Activated CD8-positive, alpha-beta T cell treated with anti-CD3 and anti-CD28 coated beads for 36 hours (primary cell): ENCODE data around the gene RGS14. TPM values are rescaled to one million over a fixed set of nuclear protein-coding genes. Genes with fewer than 3 reads are reported as not detected.

ENCODE experiments used
- ATAC-seq: fragments of 200-7000 bp; cut with Tn5 transposase; one replicate; pipeline ENCODE4 v1.10.0; 2021; ENCODE audit warnings: mild to moderate bottlenecking, moderate library complexity
- CTCF ChIA-PET: fragments of 350-600 bp; sonication (Branson Sonifier 250); formaldehyde crosslinking; loops from one replicate; lab custom pipeline; 2021; ENCODE audit warnings: antibody characterized with exemption; lab: Charles Lee
- POLR2A ChIA-PET: fragments of 350-600 bp; sonication (Branson Sonifier 250); formaldehyde crosslinking; loops from one replicate; lab custom pipeline; 2021; ENCODE audit warnings: antibody characterized with exemption; lab: Charles Lee
- DNase-seq: peaks from one replicate; pipeline ENCODE4 v3.0.0-alpha.2; 2020
- H3K27ac Mint-ChIP-seq: one replicate; pipeline ENCODE4 v1.8.0; 2021; ENCODE audit warnings: mild to moderate bottlenecking, mixed read lengths
- H3K27me3 Mint-ChIP-seq: one replicate; pipeline ENCODE4 v1.8.0; 2021; ENCODE audit warnings: mixed read lengths
- H3K36me3 Mint-ChIP-seq: one replicate; pipeline ENCODE4 v1.8.0; 2021; ENCODE audit warnings: low read depth, mixed read lengths
- H3K4me1 Mint-ChIP-seq: one replicate; pipeline ENCODE4 v1.8.0; 2021; ENCODE audit warnings: low read depth, mixed read lengths
- H3K4me3 Mint-ChIP-seq: one replicate; pipeline ENCODE4 v1.8.0; 2021; ENCODE audit warnings: mild to moderate bottlenecking, moderate library complexity, mixed read lengths
- H3K9me3 Mint-ChIP-seq: one replicate; pipeline ENCODE4 v1.8.0; 2021; ENCODE audit warnings: mixed read lengths
- intact Hi-C: fragments of 100-400 bp; cut with micrococcal nuclease; formaldehyde crosslinking; loops from one replicate; pipeline ENCODE4 v1.10.0; 2022
- total RNA-seq, 2 experiments: library from RNA; stranded (reverse); gene quantifications; one replicate each; pipeline ENCODE4 v1.2.3, GENCODE V29; 2021
- TF ChIP-seq, protein P1 (sequence below): fragments of 200-600 bp; IDR thresholded peaks from one replicate; pipeline ENCODE4 v1.8.0; 2022; ENCODE audit warnings: antibody characterized with exemption, mild to moderate bottlenecking

Gene RGS14
- total RNA-seq, 2 experiments from 2014 or later = 50.4 to 52.5 TPM

GRCh38 chr5:177355162-177355867 lies 2.4 kb upstream of the RGS14 start:
- H3K36me3 Mint-ChIP-seq = peaks cover 6% of the 10 kb centered on the region

GRCh38 chr5:177355868-177356168 lies 1.9 kb upstream of the RGS14 start:
- TF ChIP-seq, protein P1, sequence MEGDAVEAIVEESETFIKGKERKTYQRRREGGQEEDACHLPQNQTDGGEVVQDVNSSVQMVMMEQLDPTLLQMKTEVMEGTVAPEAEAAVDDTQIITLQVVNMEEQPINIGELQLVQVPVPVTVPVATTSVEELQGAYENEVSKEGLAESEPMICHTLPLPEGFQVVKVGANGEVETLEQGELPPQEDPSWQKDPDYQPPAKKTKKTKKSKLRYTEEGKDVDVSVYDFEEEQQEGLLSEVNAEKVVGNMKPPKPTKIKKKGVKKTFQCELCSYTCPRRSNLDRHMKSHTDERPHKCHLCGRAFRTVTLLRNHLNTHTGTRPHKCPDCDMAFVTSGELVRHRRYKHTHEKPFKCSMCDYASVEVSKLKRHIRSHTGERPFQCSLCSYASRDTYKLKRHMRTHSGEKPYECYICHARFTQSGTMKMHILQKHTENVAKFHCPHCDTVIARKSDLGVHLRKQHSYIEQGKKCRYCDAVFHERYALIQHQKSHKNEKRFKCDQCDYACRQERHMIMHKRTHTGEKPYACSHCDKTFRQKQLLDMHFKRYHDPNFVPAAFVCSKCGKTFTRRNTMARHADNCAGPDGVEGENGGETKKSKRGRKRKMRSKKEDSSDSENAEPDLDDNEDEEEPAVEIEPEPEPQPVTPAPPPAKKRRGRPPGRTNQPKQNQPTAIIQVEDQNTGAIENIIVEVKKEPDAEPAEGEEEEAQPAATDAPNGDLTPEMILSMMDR = no peak
- Mint-ChIP-seq H3K27ac (no peak overlapping the region), H3K4me3 (no peak overlapping the region), H3K4me1 (peaks cover 56% of the 10 kb centered on the region), H3K9me3 (peaks cover 14% of the 10 kb centered on the region), H3K36me3 (peaks cover 6% of the 10 kb centered on the region), H3K27me3 (no peaks in the 10 kb centered on the region)
- CTCF ChIA-PET = interaction anchor here (1.2 to 6.8 kb wide), 7 partner anchors 10 to 48 kb away, joined by 3 to 55 read pairs (median 9); no protein-coding TSS in a partner anchor
- ATAC-seq = no peak
- no peak for DNase-seq
- intact Hi-C loops = loop anchor here (5.0 kb wide), 1 partner anchor 39 kb away; no protein-coding TSS in a partner anchor
- POLR2A ChIA-PET = interaction anchor here (0.6 to 1.5 kb wide), 4 partner anchors 9 to 43 kb away, joined by 3 to 5 read pairs (median 4); no protein-coding TSS in a partner anchor

More at GRCh38 chr5:177355162-177355867, 2.4 kb upstream of the RGS14 start:
- intact Hi-C loops = loop anchor here (5.0 kb wide), 1 partner anchor 38 kb away; no protein-coding TSS in a partner anchor
- H3K4me3 Mint-ChIP-seq = no peak overlapping the region
- DNase-seq = no peak
- TF ChIP-seq, protein P1 = no peak
- peaks cover 14% of the 10 kb centered on the region for H3K9me3 Mint-ChIP-seq
- ChIA-PET CTCF (interaction anchor here (0.7 to 6.8 kb wide), 12 partner anchors 9 to 99 kb away, joined by 3 to 55 read pairs (median 4); no protein-coding TSS in a partner anchor), POLR2A (interaction anchor here (1.1 to 1.5 kb wide), 4 partner anchors 9 to 43 kb away, joined by 3 to 5 read pairs (median 4); no protein-coding TSS in a partner anchor)
- no peaks in the 10 kb centered on the region for H3K27me3 Mint-ChIP-seq
- no peak for ATAC-seq
- no peak overlapping the region for H3K27ac Mint-ChIP-seq
- peaks cover 59% of the 10 kb centered on the region for H3K4me1 Mint-ChIP-seq

GRCh38 chr5:177356746-177357145 lies 978 bp upstream of the RGS14 start:
- CTCF ChIA-PET = interaction anchor here (1.4 to 6.8 kb wide), 6 partner anchors 10 to 48 kb away, joined by 4 to 55 read pairs (median 11); no protein-coding TSS in a partner anchor
- H3K4me1 Mint-ChIP-seq = peaks cover 66% of the 10 kb centered on the region
- no peaks in the 10 kb centered on the region for H3K27me3 Mint-ChIP-seq
- POLR2A ChIA-PET = interaction anchor here (0.5 to 1.4 kb wide), 5 partner anchors 33 to 104 kb away, joined by 3 to 5 read pairs (median 3); no protein-coding TSS in a partner anchor
- no peak for ATAC-seq
- no peak for DNase-seq
- H3K9me3 Mint-ChIP-seq = peaks cover 14% of the 10 kb centered on the region
- intact Hi-C loops = loop anchor here (5.0 kb wide), 1 partner anchor 39 kb away; no protein-coding TSS in a partner anchor
- TF ChIP-seq, protein P1 = no peak
- H3K27ac Mint-ChIP-seq = peak overlapping the region; percentile 84
- peaks cover 7% of the 10 kb centered on the region for H3K36me3 Mint-ChIP-seq
- peak overlapping the region; percentile 89 for H3K4me3 Mint-ChIP-seq

GRCh38 chr5:177357146-177357458 lies 622 bp upstream of the RGS14 start:
- POLR2A ChIA-PET = interaction anchor here (0.5 to 1.2 kb wide), 5 partner anchors 32 to 115 kb away, joined by 3 read pairs; no protein-coding TSS in a partner anchor
- CTCF ChIA-PET = interaction anchor here (0.8 to 6.8 kb wide), 5 partner anchors 13 to 47 kb away, joined by 4 to 55 read pairs (median 13); no protein-coding TSS in a partner anchor
- H3K27ac Mint-ChIP-seq = peak overlapping the region; percentile 84
- H3K4me1 Mint-ChIP-seq = peaks cover 69% of the 10 kb centered on the region
- ATAC-seq = no peak
- H3K27me3 Mint-ChIP-seq = no peaks in the 10 kb centered on the region
- TF ChIP-seq, protein P1 = no peak
- H3K36me3 Mint-ChIP-seq = peaks cover 10% of the 10 kb centered on the region
- H3K9me3 Mint-ChIP-seq = peaks cover 14% of the 10 kb centered on the region
- intact Hi-C loops = loop anchor here (5.0 kb wide), 1 partner anchor 40 kb away; no protein-coding TSS in a partner anchor
- DNase-seq = no peak
- H3K4me3 Mint-ChIP-seq = peak overlapping the region; percentile 89
